ENCODE data around the gene NRP1. TPM values are rescaled to one million over a fixed set of nuclear protein-coding genes. Genes with fewer than 3 reads are reported as not detected.

NRP1 gene
- total RNA-seq, 4 donors from 2014 or later = 91.8 to 175 (median 142) TPM

GRCh38 chr10:33301097-33301789 lies 33.2 kb downstream of the NRP1 start:
- TF ChIP-seq CTCF (IDR thresholded peaks at IDR 0.05; ENCODE audit: low read depth) = no peak

DNA sequence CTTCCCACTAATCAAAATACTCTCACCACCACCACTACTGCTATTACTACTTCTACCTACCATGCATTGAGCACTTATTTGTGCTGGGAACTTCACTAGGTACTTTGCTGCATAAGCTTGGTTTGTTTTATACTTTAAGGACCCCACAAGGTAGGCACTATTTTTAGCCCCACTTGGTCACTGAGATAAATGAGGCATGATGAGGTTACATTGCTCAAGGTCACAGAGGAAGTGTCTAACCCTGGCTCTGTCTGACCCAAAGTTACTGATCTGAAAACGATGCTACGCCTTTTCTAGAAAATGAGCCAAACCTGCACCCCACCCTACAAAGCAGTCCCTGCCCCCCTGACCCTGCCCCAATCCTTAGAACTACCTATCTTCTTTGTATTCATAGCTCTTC lies 35.6 kb downstream of the NRP1 start:
- no peak for TF ChIP-seq CTCF (IDR thresholded peaks at IDR 0.05; ENCODE audit: low read depth)

- no peak for TF ChIP-seq CTCF (IDR thresholded peaks at IDR 0.05; ENCODE audit: low read depth)
Measured at GRCh38 chr10:33298110-33298509, 36.4 kb downstream of the NRP1 start.

- no peak for TF ChIP-seq CTCF (IDR thresholded peaks at IDR 0.05; ENCODE audit: low read depth)
Measured at GRCh38 chr10:33295851-33296250, 38.6 kb downstream of the NRP1 start.

- TF ChIP-seq CTCF (IDR thresholded peaks at IDR 0.05; ENCODE audit: low read depth) = no peak
Measured at GRCh38 chr10:33293531-33294170, 40.8 kb downstream of the NRP1 start.

- no peak for TF ChIP-seq CTCF (IDR thresholded peaks at IDR 0.05; ENCODE audit: low read depth)
Measured at GRCh38 chr10:33293076-33293475, 41.4 kb downstream of the NRP1 start.

DNA sequence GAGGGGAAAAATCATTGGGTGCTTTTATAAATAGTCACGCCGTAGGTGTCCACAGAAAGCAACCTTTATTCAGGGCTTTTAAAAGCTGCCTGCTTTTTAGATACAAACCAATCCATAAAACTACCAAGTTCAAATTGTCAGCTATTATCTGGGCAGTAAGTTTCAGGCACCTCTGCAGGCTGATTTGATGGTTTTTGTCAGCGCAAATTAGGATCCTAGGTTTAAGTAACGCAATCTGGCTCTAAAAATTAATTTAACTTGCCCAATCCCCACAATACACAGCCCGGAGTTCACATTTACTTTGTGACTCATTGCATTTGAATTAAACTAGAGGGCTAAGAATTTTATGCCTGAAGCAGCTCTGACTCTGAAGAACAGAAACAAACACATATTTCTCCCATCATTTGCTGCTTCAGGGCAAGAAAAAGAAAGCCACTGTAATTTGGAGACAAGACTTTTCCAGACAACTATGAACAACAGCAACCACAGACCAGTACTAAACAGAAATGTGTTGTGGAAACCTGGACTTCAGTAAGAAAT lies 43.3 kb downstream of the NRP1 start:
- no peak for TF ChIP-seq CTCF (IDR thresholded peaks at IDR 0.05; ENCODE audit: low read depth)
